ENCODE results near the gene BOD1L2. TPM values are rescaled to one million over a fixed set of nuclear protein-coding genes. Genes with fewer than 3 reads are reported as not detected.

Gene BOD1L2
- total RNA-seq, 1 donor from 2014 or later, result not detected

GRCh38 chr18:57171026-57171425 lies 24.1 kb downstream of the BOD1L2 start:
- DNase-seq (ENCODE audit: low spot score in 2 of 2), result no peak
- no peak for TF ChIP-seq CTCF (IDR thresholded peaks at IDR 0.05)
- no peaks in the 10 kb centered on the region for H3K4me1 ChIP-seq
- no peak overlapping the region for H3K27ac ChIP-seq
- no peaks in the 10 kb centered on the region for H3K27me3 ChIP-seq
- no peaks in the 10 kb centered on the region for H3K9me3 ChIP-seq
- no peak overlapping the region for H3K4me3 ChIP-seq
- intact Hi-C loops (cut with DNase I), result no loop called here
- H3K36me3 ChIP-seq, result no peaks in the 10 kb centered on the region

DNA sequence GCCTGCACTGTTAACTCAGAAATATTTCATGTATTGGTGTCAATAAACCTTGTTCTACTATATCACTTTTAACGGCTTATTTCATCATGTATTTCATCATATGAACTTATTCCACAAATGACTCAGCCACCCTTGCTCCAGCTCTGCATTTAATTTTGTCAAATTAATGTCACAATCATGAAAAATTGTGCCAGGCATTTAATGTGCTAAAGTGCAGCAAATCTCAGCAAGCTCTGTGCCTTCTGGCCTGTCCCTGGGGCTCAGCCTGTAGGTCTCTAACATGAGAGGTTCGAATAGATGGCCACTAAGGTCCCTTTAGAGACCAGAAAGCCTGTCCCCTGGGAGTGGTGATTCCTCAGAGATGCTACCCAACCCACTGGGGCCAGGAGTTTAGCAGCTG lies 28.6 kb downstream of the BOD1L2 start:
- Histone ChIP-seq H3K4me3 (no peak overlapping the region), H3K9me3 (no peaks in the 10 kb centered on the region), H3K4me1 (no peaks in the 10 kb centered on the region), H3K36me3 (no peaks in the 10 kb centered on the region), H3K27me3 (no peaks in the 10 kb centered on the region), H3K27ac (no peak overlapping the region)
- no peak for TF ChIP-seq CTCF (IDR thresholded peaks at IDR 0.05)
- intact Hi-C loops (cut with DNase I), result no loop called here
- DNase-seq (ENCODE audit: low spot score in 2 of 2), result no peak

- TF ChIP-seq CTCF (IDR thresholded peaks at IDR 0.05), result no peak
- Histone ChIP-seq H3K27me3 (no peaks in the 10 kb centered on the region), H3K9me3 (peaks cover 12 to 21% of the 10 kb centered on the region in 2 donors), H3K4me3 (no peak overlapping the region), H3K4me1 (no peaks in the 10 kb centered on the region), H3K27ac (no peak overlapping the region), H3K36me3 (no peaks in the 10 kb centered on the region)
- intact Hi-C loops (cut with DNase I), result no loop called here
- DNase-seq (ENCODE audit: low spot score in 2 of 2), result no peak
Observed at GRCh38 chr18:57185434-57185833, 38.5 kb downstream of the BOD1L2 start.

DNA sequence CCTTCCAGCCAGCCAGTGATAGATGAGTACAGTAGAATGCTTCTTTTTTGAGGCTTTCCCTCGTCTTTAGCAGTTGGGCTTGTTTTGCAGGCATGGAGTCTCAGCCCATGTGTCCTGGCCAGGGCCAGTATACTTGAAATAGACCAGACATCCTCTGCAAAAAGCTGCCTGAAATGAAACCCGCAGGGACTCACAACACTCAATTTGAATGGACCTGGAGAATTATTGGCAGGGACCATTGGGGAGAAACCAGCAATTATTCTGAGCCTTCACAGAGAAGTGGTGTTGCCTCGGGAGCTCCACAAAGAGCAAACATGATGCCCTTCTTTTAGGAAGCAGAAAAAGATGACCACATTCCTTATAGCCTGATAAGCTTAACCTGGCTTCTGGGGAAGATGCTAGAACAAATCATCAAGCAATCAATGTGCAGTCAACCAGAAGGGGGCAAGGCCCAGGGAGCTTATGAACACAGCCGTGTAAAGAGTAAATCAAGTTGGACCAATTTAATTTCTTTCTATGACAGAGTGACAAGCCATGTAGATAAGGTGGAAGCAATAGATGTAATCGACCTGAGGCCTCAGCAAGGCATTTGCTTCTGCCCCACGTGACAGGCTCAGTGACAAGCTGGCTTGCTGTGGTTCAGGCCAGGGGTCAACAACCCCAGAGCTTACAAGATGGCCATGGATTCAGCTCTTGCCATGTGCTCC lies 42.1 kb downstream of the BOD1L2 start:
- Histone ChIP-seq H3K9me3 (peaks cover 12 to 17% of the 10 kb centered on the region in 2 donors), H3K27ac (no peak overlapping the region), H3K4me3 (no peak overlapping the region), H3K36me3 (no peaks in the 10 kb centered on the region), H3K27me3 (no peaks in the 10 kb centered on the region), H3K4me1 (no peaks in the 10 kb centered on the region)
- intact Hi-C loops (cut with DNase I), result no loop called here
- no peak for TF ChIP-seq CTCF (IDR thresholded peaks at IDR 0.05)
- DNase-seq (ENCODE audit: low spot score in 2 of 2), result no peak

DNA sequence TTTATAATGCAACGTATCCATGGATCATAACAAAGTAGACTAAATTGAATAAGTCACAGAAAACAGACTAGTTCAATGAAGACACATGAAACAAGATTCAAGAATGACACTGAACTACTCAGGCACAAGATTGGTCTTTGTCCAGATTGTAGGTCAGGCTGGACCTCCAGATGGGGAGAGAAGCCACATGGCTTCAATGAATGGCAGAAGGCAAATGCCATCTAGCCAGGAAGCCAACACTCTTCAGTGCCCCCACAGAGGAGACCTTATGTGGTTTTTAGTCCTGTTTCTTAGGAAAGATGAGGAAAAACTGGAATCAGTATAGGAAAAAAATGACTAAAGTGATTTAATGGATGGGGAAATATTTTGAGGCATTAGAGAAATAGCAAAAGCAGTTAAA lies 43.1 kb downstream of the BOD1L2 start:
- no peaks in the 10 kb centered on the region for H3K27me3 ChIP-seq
- no peak for DNase-seq (ENCODE audit: low spot score in 2 of 2)
- no peak for TF ChIP-seq CTCF (IDR thresholded peaks at IDR 0.05)
- no peak overlapping the region for H3K4me3 ChIP-seq
- intact Hi-C loops (cut with DNase I), result no loop called here
- H3K4me1 ChIP-seq, result no peaks in the 10 kb centered on the region
- H3K9me3 ChIP-seq, result peaks cover 11% of the 10 kb centered on the region in 2 donors
- no peak overlapping the region for H3K27ac ChIP-seq
- H3K36me3 ChIP-seq, result no peaks in the 10 kb centered on the region

GRCh38 chr18:57194070-57194469 lies 47.2 kb downstream of the BOD1L2 start:
- Histone ChIP-seq H3K9me3 (no peaks in the 10 kb centered on the region), H3K4me1 (no peaks in the 10 kb centered on the region), H3K36me3 (no peaks in the 10 kb centered on the region), H3K4me3 (no peak overlapping the region), H3K27ac (no peak overlapping the region), H3K27me3 (no peaks in the 10 kb centered on the region)
- no peak for TF ChIP-seq CTCF (IDR thresholded peaks at IDR 0.05)
- DNase-seq (ENCODE audit: low spot score in 2 of 2), result no peak
- intact Hi-C loops (cut with DNase I), result no loop called here

Data from ascending aorta (tissue), 2 donors.